Progenitor cell of endocrine pancreas (in vitro differentiated cells): Measurements from ENCODE around the gene CBFA2T3. TPM values are rescaled to one million over a fixed set of nuclear protein-coding genes. Genes with fewer than 3 reads are reported as not detected.

Source experiments
- DNase-seq: peaks from one replicate; pipeline ENCODE4 v3.0.0; 2021; ENCODE audit warnings: low spot score; ENCODE audit not compliant: unreplicated experiment
- H3K27ac Mint-ChIP-seq: 2 replicates; pipeline ENCODE4 v1.8.0; 2021; ENCODE audit warnings: mild to moderate bottlenecking, moderate library complexity, mixed read lengths
- H3K27me3 Mint-ChIP-seq: 2 replicates; pipeline ENCODE4 v1.8.0; 2021; ENCODE audit warnings: mixed read lengths
- H3K36me3 Mint-ChIP-seq: 2 replicates; pipeline ENCODE4 v1.8.0; 2022; ENCODE audit warnings: mixed read lengths; ENCODE audit not compliant: insufficient read depth
- H3K4me1 Mint-ChIP-seq: 2 replicates; pipeline ENCODE4 v1.8.0; 2021; ENCODE audit warnings: low read depth, mixed read lengths
- H3K4me3 Mint-ChIP-seq: 2 replicates; pipeline ENCODE4 v1.8.0; 2021; ENCODE audit warnings: low read depth, mild to moderate bottlenecking, moderate library complexity, mixed read lengths
- H3K9me3 Mint-ChIP-seq: 2 replicates; pipeline ENCODE4 v1.8.0; 2021; ENCODE audit warnings: low read depth, mixed read lengths
- CTCF ChIP-seq: fragments of 200-600 bp; sonication (generic); IDR thresholded peaks from one replicate; pipeline ENCODE4 v1.5.0; 2021; ENCODE audit warnings: antibody characterized with exemption, mild to moderate bottlenecking; ENCODE audit not compliant: unreplicated experiment
- total RNA-seq: library from RNA; stranded (reverse); gene quantifications from 2 replicates; pipeline ENCODE4 v1.2.1, GENCODE V29; 2021

Gene CBFA2T3
- total RNA-seq, 1 donor from 2014 or later = 12.9 TPM

- Mint-ChIP-seq H3K36me3 (no peaks in the 10 kb centered on the region), H3K27ac (no peak overlapping the region), H3K4me1 (peaks cover 5% of the 10 kb centered on the region), H3K27me3 (peaks cover 11% of the 10 kb centered on the region), H3K4me3 (no peak overlapping the region), H3K9me3 (no peaks in the 10 kb centered on the region)
- no peak for TF ChIP-seq CTCF
- no peak for DNase-seq
These were observed 58.9 kb downstream of the CBFA2T3 start for GRCh38 chr16:88917915-88918627.

- Mint-ChIP-seq H3K9me3 (no peaks in the 10 kb centered on the region), H3K27ac (no peak overlapping the region), H3K36me3 (no peaks in the 10 kb centered on the region), H3K27me3 (peaks cover 11% of the 10 kb centered on the region), H3K4me1 (peaks cover 5% of the 10 kb centered on the region), H3K4me3 (no peak overlapping the region)
- TF ChIP-seq CTCF = no peak
- no peak for DNase-seq
These were observed 59.7 kb downstream of the CBFA2T3 start for GRCh38 chr16:88917146-88917914.

DNA sequence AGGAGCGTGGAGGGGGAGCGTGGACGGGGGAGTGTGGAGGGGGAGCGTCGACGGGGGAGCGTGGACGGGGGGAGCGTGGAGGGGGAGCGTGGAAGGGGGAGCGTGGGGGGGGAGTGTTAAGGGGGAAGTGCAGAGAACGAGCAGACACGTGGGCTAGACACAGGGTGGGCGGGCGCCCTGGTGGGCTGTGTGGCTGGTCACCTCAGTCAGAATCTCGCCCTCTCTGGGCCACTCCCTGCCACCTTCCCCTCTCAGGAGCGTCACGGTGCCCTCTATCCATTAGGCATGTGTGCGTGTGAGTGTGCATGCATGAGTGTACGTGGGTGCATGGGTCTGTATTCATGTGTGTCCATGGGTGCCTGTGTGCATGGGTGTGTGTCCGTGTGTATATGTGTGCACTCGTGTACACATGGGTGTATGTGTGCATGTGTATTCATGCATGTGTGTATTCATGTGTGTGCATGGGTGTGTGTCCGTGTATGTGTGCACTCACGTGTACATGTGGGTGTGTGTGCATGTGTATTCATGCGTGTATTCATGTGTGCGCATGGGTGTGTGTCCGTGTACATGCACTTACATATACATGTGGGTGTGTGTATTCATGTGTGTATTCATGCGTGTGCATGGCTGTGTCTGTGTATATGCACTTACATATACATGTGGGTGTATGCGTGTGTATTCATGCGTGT is 61.2 kb downstream of the CBFA2T3 start:
- Mint-ChIP-seq H3K4me1 (peaks cover 5% of the 10 kb centered on the region), H3K9me3 (no peaks in the 10 kb centered on the region), H3K4me3 (no peak overlapping the region), H3K36me3 (no peaks in the 10 kb centered on the region), H3K27ac (no peak overlapping the region), H3K27me3 (peaks cover 11% of the 10 kb centered on the region)
- DNase-seq = no peak
- no peak for TF ChIP-seq CTCF

GRCh38 chr16:88914750-88915368 is 62.1 kb downstream of the CBFA2T3 start:
- DNase-seq = no peak
- H3K4me1 Mint-ChIP-seq = peaks cover 5% of the 10 kb centered on the region
- H3K36me3 Mint-ChIP-seq = no peaks in the 10 kb centered on the region
- peaks cover 11% of the 10 kb centered on the region for H3K27me3 Mint-ChIP-seq
- TF ChIP-seq CTCF = no peak
- no peaks in the 10 kb centered on the region for H3K9me3 Mint-ChIP-seq
- H3K4me3 Mint-ChIP-seq = no peak overlapping the region
- H3K27ac Mint-ChIP-seq = no peak overlapping the region

- DNase-seq = no peak
- Mint-ChIP-seq H3K4me1 (peaks cover 5% of the 10 kb centered on the region), H3K36me3 (no peaks in the 10 kb centered on the region), H3K27me3 (peaks cover 11% of the 10 kb centered on the region), H3K27ac (no peak overlapping the region), H3K9me3 (no peaks in the 10 kb centered on the region), H3K4me3 (no peak overlapping the region)
- TF ChIP-seq CTCF = no peak
These were observed 63.1 kb downstream of the CBFA2T3 start for GRCh38 chr16:88913870-88914269.
